Endodermal cell (in vitro differentiated cells): ENCODE results near the gene PCP2. TPM values are rescaled to one million over a fixed set of nuclear protein-coding genes. Genes with fewer than 3 reads are reported as not detected.
A peak's percentile ranks its signal among the peaks of the same experiment; 100 is the strongest.

ENCODE experiments used
- DNase-seq: peaks from one replicate; pipeline ENCODE4 v3.0.0-alpha.2; 2017
- H3K27ac ChIP-seq: 2 replicates; pipeline ENCODE4 v1.5.1; 2013; ENCODE audit warnings: mild to moderate bottlenecking, low read depth, low read length, moderate library complexity
- H3K27me3 ChIP-seq: 2 replicates; pipeline ENCODE4 v1.6.1; 2013; ENCODE audit warnings: mild to moderate bottlenecking, low read length, moderate library complexity; ENCODE audit not compliant: insufficient read depth, control insufficient read depth, poor library complexity, severe bottlenecking
- H3K36me3 ChIP-seq: 2 replicates; pipeline ENCODE4 v1.7.0; 2013; ENCODE audit warnings: mild to moderate bottlenecking, low read length, moderate library complexity; ENCODE audit not compliant: control insufficient read depth, insufficient read depth
- H3K4me1 ChIP-seq: one replicate; pipeline ENCODE4 v1.7.0; 2013; ENCODE audit warnings: low read length; ENCODE audit not compliant: control insufficient read depth, insufficient read depth
- H3K4me3 ChIP-seq: 2 replicates; pipeline ENCODE4 v1.5.1; 2013; ENCODE audit warnings: mild to moderate bottlenecking, low read length, moderate library complexity
- H3K9ac ChIP-seq: 2 replicates; pipeline ENCODE4 v1.6.1; 2013; ENCODE audit warnings: mild to moderate bottlenecking, low read length, moderate library complexity; ENCODE audit not compliant: poor library complexity, severe bottlenecking; ENCODE audit errors: extremely low read depth
- H3K9me3 ChIP-seq: 2 replicates; pipeline ENCODE4 v1.6.1; 2013; ENCODE audit warnings: mild to moderate bottlenecking, low read length, moderate library complexity; ENCODE audit not compliant: control insufficient read depth
- H3K27ac Mint-ChIP-seq: 2 replicates; pipeline ENCODE4 v1.8.0; 2020; ENCODE audit warnings: mixed read lengths
- H3K27me3 Mint-ChIP-seq: 2 replicates; pipeline ENCODE4 v1.8.0; 2021; ENCODE audit warnings: mild to moderate bottlenecking, mixed read lengths; ENCODE audit not compliant: insufficient read depth
- H3K36me3 Mint-ChIP-seq: 2 replicates; pipeline ENCODE4 v1.8.0; 2020; ENCODE audit warnings: low read depth, mixed read lengths
- H3K4me1 Mint-ChIP-seq: 2 replicates; pipeline ENCODE4 v1.8.0; 2020; ENCODE audit warnings: mixed read lengths
- H3K4me3 Mint-ChIP-seq: 2 replicates; pipeline ENCODE4 v1.8.0; 2020; ENCODE audit warnings: mild to moderate bottlenecking, moderate library complexity, mixed read lengths
- H3K9me3 Mint-ChIP-seq: 2 replicates; pipeline ENCODE4 v1.8.0; 2020; ENCODE audit warnings: mild to moderate bottlenecking, mixed read lengths
- WGBS, 2 experiments: methylation state at CpG; one replicate each; pipeline versions ENCODE4 v1.1.5 to v1.1.7; 2013; ENCODE audit warnings: missing lambda C conversion rate in 2 of 2, mixed read lengths in 1 of 2; ENCODE audit not compliant: insufficient coverage in 1 of 2, insufficient read length in 1 of 2; 5-methylcytosine and 5-hydroxymethylcytosine counted together
- total RNA-seq, 2 donors: library from RNA; stranded (reverse); fragmentation: NEBNext Ultra II Directional in 1 of 2; extraction: Animal tissue kit (Norgen Biotek cat#: 25700) in 1 of 2; gene quantifications; 2 replicates in 1 of 2; 3 replicates in 1 of 2; pipeline ENCODE4 v1.2.1, GENCODE V29; 2021
- TF ChIP-seq, protein P1 (sequence below): fragments of 200-600 bp; sonication (generic); conservative IDR thresholded peaks from 2 replicates; pipeline ENCODE4 v1.5.0; 2021; ENCODE audit warnings: antibody characterized with exemption, mild to moderate bottlenecking

The PCP2 gene
- total RNA-seq, 2 donors from 2014 or later = 0.55 TPM; not detected in 1

DNA sequence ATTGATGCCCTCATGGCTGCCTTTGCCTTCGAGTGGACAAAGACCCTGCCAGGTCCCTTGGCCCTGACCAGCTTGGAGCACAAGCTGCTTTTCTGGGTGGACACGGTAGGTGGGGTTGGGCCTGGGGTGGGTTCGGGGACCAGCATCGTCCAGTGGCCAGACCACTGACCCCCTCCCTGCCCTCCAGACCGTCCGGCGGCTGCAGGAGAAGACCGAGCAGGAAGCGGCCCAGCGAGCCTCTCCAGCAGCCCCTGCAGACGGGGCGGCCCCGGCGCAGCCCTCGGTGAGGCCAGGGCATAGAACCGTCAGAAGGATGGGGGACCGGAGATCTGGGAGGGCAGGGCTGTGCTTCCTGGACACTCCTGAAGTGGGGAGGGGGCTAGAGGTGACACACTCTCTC, 27.2 kb downstream of the PCP2 start:
- Mint-ChIP-seq H3K4me3 (no peak overlapping the region), H3K9me3 (peaks cover 3% of the 10 kb centered on the region), H3K4me1 (peaks cover 5% of the 10 kb centered on the region), H3K27ac (no peak overlapping the region), H3K36me3 (peaks cover 49% of the 10 kb centered on the region), H3K27me3 (no peaks in the 10 kb centered on the region)
- Histone ChIP-seq H3K27ac (no peak overlapping the region), H3K9ac (no peak overlapping the region), H3K4me1 (no peaks in the 10 kb centered on the region), H3K27me3 (no peaks in the 10 kb centered on the region), H3K9me3 (no peaks in the 10 kb centered on the region), H3K4me3 (no peak overlapping the region), H3K36me3 (peaks cover 18% of the 10 kb centered on the region)
- DNase-seq = no peak
- 95 to 97% methylated on average over 11 to 17 of the region's 17 CpGs for WGBS, 2 experiments
- TF ChIP-seq, protein P1, sequence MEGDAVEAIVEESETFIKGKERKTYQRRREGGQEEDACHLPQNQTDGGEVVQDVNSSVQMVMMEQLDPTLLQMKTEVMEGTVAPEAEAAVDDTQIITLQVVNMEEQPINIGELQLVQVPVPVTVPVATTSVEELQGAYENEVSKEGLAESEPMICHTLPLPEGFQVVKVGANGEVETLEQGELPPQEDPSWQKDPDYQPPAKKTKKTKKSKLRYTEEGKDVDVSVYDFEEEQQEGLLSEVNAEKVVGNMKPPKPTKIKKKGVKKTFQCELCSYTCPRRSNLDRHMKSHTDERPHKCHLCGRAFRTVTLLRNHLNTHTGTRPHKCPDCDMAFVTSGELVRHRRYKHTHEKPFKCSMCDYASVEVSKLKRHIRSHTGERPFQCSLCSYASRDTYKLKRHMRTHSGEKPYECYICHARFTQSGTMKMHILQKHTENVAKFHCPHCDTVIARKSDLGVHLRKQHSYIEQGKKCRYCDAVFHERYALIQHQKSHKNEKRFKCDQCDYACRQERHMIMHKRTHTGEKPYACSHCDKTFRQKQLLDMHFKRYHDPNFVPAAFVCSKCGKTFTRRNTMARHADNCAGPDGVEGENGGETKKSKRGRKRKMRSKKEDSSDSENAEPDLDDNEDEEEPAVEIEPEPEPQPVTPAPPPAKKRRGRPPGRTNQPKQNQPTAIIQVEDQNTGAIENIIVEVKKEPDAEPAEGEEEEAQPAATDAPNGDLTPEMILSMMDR = no peak

DNA sequence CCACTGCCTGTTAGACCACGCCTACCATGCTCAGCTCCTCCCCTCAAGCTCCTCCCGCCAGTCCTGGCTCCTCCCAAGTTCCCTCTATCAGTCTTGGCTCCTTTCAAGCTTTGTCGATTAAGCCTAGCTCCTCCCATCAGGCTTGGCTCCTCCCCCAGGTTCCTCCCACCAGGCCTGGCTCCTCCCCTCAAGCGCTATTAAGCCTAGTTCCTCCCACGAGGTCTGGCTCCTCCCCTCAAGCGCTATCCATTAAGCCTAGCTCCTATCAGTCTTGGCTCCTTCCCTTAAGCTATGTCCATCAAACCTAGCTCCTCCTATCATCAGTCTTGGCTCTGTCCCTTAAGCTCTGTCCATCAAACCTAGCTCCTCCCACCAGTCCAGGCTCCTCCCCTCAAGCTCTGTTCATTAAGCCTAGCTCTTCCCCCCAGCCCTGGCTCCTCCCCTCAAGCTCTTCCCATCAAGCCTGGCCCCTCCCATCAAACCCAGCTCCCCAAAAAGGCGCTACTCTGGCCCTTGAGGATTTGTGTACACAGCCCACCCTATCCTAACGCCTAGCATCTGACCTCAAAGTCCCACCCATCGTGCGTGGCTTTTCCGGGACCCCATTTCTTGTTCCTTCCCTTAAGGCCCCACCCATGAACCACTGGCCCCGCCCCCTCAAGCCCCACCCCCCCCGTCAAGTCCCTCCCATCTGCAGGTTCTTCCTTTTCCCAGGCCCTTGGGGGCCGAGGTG, 27.9 kb downstream of the PCP2 start:
- no peak overlapping the region for H3K27ac Mint-ChIP-seq

DNA sequence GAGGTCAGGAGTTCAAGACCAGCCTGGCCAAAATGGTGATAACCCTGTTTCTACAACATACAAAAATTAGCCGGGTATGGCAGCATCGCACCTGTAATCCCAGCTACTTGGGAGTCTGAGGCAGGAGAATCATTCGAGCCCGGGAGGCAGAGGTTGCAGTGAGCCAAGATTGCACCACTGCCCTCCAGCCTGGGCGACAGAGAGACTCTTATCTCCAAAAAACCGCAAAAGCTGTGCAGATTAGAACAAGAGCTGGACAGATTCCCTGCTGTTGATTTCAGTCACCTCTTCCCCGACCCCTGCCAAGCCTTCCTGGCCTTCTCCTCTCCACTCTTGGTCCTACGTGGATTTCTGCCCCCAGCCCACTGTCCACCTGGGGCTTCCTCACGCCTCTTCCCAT, 29.6 kb downstream of the PCP2 start:
- H3K27ac Mint-ChIP-seq = peak overlapping the region; percentile 68

More for the DNA sequence above, 27.9 kb downstream of the PCP2 start:
- H3K27ac ChIP-seq = no peak overlapping the region
- DNase-seq = peak; percentile 88
- TF ChIP-seq, protein P1 = no peak
- Mint-ChIP-seq H3K4me1 (peaks cover 5% of the 10 kb centered on the region), H3K9me3 (peaks cover 3% of the 10 kb centered on the region), H3K36me3 (peaks cover 45% of the 10 kb centered on the region), H3K4me3 (no peak overlapping the region), H3K27me3 (no peaks in the 10 kb centered on the region)
- no peak overlapping the region for H3K4me3 ChIP-seq
- H3K4me1 ChIP-seq = no peaks in the 10 kb centered on the region
- H3K9ac ChIP-seq = no peak overlapping the region
- H3K36me3 ChIP-seq = peaks cover 18% of the 10 kb centered on the region
- H3K9me3 ChIP-seq = no peaks in the 10 kb centered on the region
- no peaks in the 10 kb centered on the region for H3K27me3 ChIP-seq
- WGBS, 2 experiments = 90 to 93% methylated on average over 6 to 12 of the region's 14 CpGs

More for the DNA sequence above, 29.6 kb downstream of the PCP2 start:
- H3K4me1 Mint-ChIP-seq = peaks cover 5% of the 10 kb centered on the region
- TF ChIP-seq, protein P1 = no peak
- peaks cover 18% of the 10 kb centered on the region for H3K36me3 ChIP-seq
- H3K36me3 Mint-ChIP-seq = peaks cover 39% of the 10 kb centered on the region
- no peak for DNase-seq
- no peaks in the 10 kb centered on the region for H3K27me3 Mint-ChIP-seq
- H3K9me3 ChIP-seq = no peaks in the 10 kb centered on the region
- no peak overlapping the region for H3K9ac ChIP-seq
- no peaks in the 10 kb centered on the region for H3K27me3 ChIP-seq
- H3K4me3 ChIP-seq = no peak overlapping the region
- H3K4me1 ChIP-seq = no peaks in the 10 kb centered on the region
- H3K27ac ChIP-seq = no peak overlapping the region
- no peak overlapping the region for H3K4me3 Mint-ChIP-seq
- peaks cover 3% of the 10 kb centered on the region for H3K9me3 Mint-ChIP-seq
- WGBS, 2 experiments = 91 to 95% methylated on average over 8 to 9 of the region's 9 CpGs
